ENCODE results near the gene TRABD2B. TPM values are rescaled to one million over a fixed set of nuclear protein-coding genes. Genes with fewer than 3 reads are reported as not detected.

Gene TRABD2B
- total and polyA plus RNA-seq, 2 experiments from 2014 or later, result not detected

DNA sequence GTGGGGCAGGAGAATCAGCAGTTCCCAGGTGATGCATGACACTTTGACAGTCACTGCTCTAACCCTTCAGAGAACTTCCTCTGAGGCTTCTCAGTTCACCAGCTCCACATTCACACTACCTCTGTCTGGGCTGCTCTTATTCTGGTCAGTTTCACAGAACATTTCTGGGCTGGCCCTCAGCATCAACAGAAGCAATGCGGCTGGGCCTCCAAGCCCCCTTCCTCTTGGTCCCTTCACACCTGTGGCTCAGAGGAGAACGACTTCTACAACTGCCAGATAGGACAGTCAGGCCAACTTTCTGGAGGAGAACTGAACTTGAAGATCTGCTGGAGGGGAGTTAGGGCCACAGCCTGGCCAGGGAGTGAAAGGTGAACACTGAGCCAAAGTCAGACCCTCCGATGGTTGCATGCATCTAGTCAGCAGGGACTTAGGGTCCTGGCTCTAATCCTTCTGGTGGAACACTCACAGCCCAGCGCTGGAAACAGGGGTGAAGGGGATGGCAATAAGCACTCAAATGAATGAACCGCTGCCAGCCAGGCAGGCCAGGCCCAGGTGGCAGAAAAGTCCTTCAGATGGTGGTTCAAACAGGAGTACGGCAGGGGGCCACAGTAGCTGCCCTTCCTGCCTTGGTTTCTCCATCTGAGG is 285.2 kb downstream of the TRABD2B start:
- peaks cover 72% of the 10 kb centered on the region for H3K27me3 ChIP-seq (replicated peaks; ENCODE audit: insufficient read depth)

DNA sequence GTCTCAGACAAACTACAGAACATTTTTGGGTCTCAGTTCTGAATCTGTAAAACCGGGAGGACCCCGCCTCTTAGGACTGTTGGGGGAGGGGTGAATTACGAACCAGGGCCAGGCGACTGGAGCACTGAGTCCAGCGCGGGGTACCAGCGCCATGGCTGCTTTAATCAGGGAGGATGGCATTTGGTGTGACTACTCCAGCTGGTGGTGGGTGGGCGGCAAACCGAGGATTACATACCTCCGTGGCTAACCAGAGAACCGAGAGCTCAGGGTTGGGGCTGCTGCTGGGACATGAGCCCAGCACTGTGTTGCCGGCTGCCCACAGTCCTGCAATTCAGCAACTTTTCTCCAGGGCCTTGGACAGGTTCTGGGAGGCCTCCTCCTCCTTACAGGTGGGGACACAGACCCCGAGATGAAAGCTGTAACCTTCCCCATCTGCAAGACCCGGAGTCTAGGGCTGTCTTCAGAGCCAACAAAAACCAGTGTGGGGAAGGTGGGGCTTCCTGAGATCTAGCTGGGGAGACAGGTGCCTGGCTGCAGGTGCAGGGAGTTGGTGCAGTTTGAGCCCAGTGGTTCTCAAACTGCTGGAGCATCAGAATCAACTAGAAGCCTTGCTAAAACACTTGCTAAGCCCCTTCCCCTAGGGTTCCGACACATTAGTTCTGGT is 285.9 kb downstream of the TRABD2B start:
- no peak overlapping the region for H3K9ac ChIP-seq
- H3K9me3 ChIP-seq (ENCODE audit: low read depth), result no peaks in the 10 kb centered on the region
- TF ChIP-seq EZH2phosphoT487 (IDR thresholded peaks at IDR 0.05; ENCODE audit: insufficient read depth, low read depth) (no peak), EZH2 (IDR thresholded peaks at IDR 0.05; ENCODE audit: insufficient read depth, poor library complexity, severe bottlenecking) (no peak)
- no peaks in the 10 kb centered on the region for H4K20me1 ChIP-seq (ENCODE audit: insufficient read depth)
- in situ Hi-C loops (cut with MboI), result no loop called here
- H3F3A ChIP-seq (ENCODE audit: insufficient read depth), result no peaks in the 10 kb centered on the region
- WGBS, 2 experiments (ENCODE audit: low coverage in 1 of 2, low lambda C conversion rate in 2 of 2, missing lambda C conversion rate in 2 of 2), result 46% methylated on average over 15 of the region's 15 CpGs
- H3K4me1 ChIP-seq (ENCODE audit: insufficient read depth), result no peaks in the 10 kb centered on the region
- no peaks in the 10 kb centered on the region for H3K9me2 ChIP-seq (ENCODE audit: insufficient read depth)
- no peaks in the 10 kb centered on the region for H3K79me2 ChIP-seq (ENCODE audit: insufficient read depth)
- no peaks in the 10 kb centered on the region for H3K36me3 ChIP-seq (ENCODE audit: low read depth)
- no peak overlapping the region for H3K4me2 ChIP-seq (ENCODE audit: unreplicated experiment)
- no peak overlapping the region for H3K27ac ChIP-seq
- H3K27me3 ChIP-seq (replicated peaks; ENCODE audit: insufficient read depth), result peaks cover 72% of the 10 kb centered on the region
- DNase-seq, result no peak
- no peak overlapping the region for H2AFZ ChIP-seq
- H3K4me3 ChIP-seq, result no peak overlapping the region

More for the DNA sequence above, 285.2 kb downstream of the TRABD2B start:
- WGBS, 2 experiments (ENCODE audit: low coverage in 1 of 2, low lambda C conversion rate in 2 of 2, missing lambda C conversion rate in 2 of 2), result 74 to 80% methylated on average over 6 of the region's 6 CpGs
- no peak overlapping the region for H3K9ac ChIP-seq
- no peaks in the 10 kb centered on the region for H3F3A ChIP-seq (ENCODE audit: insufficient read depth)
- H3K9me3 ChIP-seq (ENCODE audit: low read depth), result no peaks in the 10 kb centered on the region
- no peak for DNase-seq
- no peak for TF ChIP-seq EZH2phosphoT487 (IDR thresholded peaks at IDR 0.05; ENCODE audit: insufficient read depth, low read depth)
- TF ChIP-seq EZH2 (IDR thresholded peaks at IDR 0.05; ENCODE audit: insufficient read depth, poor library complexity, severe bottlenecking), result no peak
- no peak overlapping the region for H2AFZ ChIP-seq
- no peaks in the 10 kb centered on the region for H3K79me2 ChIP-seq (ENCODE audit: insufficient read depth)
- no peaks in the 10 kb centered on the region for H3K36me3 ChIP-seq (ENCODE audit: low read depth)
- no peak overlapping the region for H3K4me3 ChIP-seq
- no peak overlapping the region for H3K27ac ChIP-seq
- in situ Hi-C loops (cut with MboI), result no loop called here
- H3K4me1 ChIP-seq (ENCODE audit: insufficient read depth), result no peaks in the 10 kb centered on the region
- no peaks in the 10 kb centered on the region for H3K9me2 ChIP-seq (ENCODE audit: insufficient read depth)
- H4K20me1 ChIP-seq (ENCODE audit: insufficient read depth), result no peaks in the 10 kb centered on the region
- H3K4me2 ChIP-seq (ENCODE audit: unreplicated experiment), result no peak overlapping the region

Other genes with a start within 250 kb of the TRABD2B start
- gene SLC5A9, start 225.3 kb upstream of the TRABD2B start, total RNA-seq (2014; rRNA removed; shearing (Covaris generic)), result not detected in 2 replicates
- gene SLC5A9, start 225.3 kb upstream of the TRABD2B start, polyA plus RNA-seq (2016; fragmentation: Nextera tagmentation; extraction: Ambion mirVana), result not detected in 2 replicates

Measured in GM23248 (cell line).